ENCODE data around the gene PTPRZ1. TPM values are rescaled to one million over a fixed set of nuclear protein-coding genes. Genes with fewer than 3 reads are reported as not detected.

PTPRZ1 gene
- polyA plus RNA-seq, result not detected

DNA sequence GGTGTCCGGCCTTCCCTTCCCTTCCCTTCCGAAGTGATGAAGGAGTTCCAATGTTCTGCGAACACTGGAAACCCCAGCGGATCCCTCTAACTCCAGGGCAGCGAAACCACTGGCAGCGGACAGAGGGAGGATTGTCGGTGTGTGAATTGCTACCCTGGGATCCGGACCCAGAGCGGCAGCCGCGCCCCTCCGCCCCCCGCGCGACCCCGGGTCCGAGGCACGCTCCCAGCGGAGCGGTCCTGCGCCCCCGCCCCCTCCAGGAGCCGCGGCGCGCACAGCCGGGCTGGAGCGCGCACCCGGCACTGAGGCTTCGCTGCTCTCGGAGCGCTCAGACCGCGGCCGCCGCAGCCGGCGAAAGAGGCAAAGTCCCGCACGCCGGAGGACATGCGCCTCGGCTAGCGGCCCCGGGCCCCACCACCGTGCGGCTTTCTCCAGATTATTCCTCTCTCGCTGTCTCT lies at the start of gene PTPRZ1:
Gene PTPRZ1, plus strand, starts transcription at position 331 of the 458 bp plus-strand sequence. CDS start 339 bp downstream, outside the sequence.
- peaks cover 2 to 17% (median 9%) of the 10 kb centered on the region in 3 donors for H3K4me1 Mint-ChIP-seq

DNA sequence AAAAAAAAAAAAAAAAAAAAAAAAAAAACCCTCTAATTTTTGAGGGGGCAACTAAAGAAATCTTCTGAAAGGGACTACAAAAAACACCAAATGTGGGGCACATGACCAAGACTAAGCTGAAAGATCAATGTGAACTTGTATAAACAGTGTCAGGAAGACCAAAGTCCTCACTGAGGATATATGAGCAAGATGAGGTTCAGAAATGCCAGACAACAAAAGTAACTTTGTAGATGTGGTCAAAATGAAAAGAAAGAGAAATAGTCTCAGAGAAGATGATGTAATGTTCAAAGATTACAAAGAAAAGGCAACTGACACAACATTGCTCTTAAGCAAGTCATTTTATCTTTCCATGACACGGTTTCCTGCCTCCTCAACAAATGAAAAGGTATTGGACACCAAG lies 48.7 kb upstream of the PTPRZ1 start:
- H3K9me3 Mint-ChIP-seq, result no peaks in the 10 kb centered on the region
- no peak overlapping the region for H3K4me3 Mint-ChIP-seq
- no peak overlapping the region for H3K27ac Mint-ChIP-seq
- H3K4me1 Mint-ChIP-seq, result no peaks in the 10 kb centered on the region
- H3K36me3 Mint-ChIP-seq, result no peaks in the 10 kb centered on the region
- no peaks in the 10 kb centered on the region for H3K27me3 Mint-ChIP-seq

More for the DNA sequence above, at the start of gene PTPRZ1:
- peaks cover 0 to 6% (median 0%) of the 10 kb centered on the region in 3 donors for H3K9me3 Mint-ChIP-seq
- peaks cover 20% of the 10 kb centered on the region for H3K27me3 Mint-ChIP-seq
- H3K4me3 Mint-ChIP-seq, result peak within 1 kb of the TSS in 3 of 4 donors; percentile 47 to 77 (median 64)
- H3K36me3 Mint-ChIP-seq, result peaks cover 2% of the 10 kb centered on the region
- peak within 1 kb of the TSS in 1 of 3 donors; percentile 67 for H3K27ac Mint-ChIP-seq

DNA sequence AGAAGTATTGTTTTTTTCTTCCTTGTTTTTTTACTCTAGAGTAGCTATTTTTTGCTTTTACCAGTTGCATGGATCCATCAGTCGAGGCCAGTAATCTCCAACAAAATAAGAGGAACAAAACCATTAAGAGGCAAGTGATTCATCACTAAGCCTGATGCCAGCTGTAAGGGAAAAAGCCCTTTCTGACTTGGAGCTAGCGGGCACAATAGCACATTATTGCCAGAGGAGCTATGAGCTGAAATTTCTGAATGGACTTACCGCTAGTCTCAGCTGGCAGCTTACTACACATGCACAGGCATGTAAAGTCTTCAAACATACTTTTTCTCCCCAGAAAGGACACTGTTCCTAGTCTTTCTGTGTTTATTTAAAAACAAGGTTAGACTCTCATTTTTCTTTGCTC lies 41.6 kb upstream of the PTPRZ1 start:
- Mint-ChIP-seq H3K27me3 (no peaks in the 10 kb centered on the region), H3K9me3 (no peaks in the 10 kb centered on the region), H3K27ac (no peak overlapping the region), H3K36me3 (no peaks in the 10 kb centered on the region), H3K4me1 (no peaks in the 10 kb centered on the region), H3K4me3 (no peak overlapping the region)

DNA sequence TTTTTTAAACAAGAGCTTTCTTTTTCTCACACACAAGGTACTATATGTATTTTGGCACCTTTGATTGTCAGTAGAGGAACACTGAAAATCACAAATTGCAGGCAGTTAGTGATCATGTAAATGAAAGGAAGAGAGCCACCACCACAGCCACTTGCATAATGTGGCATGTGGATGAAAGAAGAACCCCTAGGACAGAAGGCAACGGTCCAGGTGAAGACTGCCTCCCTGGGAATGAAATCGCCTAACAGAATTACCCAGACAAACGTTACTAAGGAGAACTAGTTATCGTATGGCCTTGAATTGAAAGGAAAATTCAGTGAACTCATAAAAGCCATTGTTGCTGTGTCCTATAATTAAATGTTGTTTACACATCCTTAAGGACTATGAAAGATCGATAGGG lies 41.2 kb upstream of the PTPRZ1 start:
- H3K27me3 Mint-ChIP-seq, result no peaks in the 10 kb centered on the region
- H3K36me3 Mint-ChIP-seq, result no peaks in the 10 kb centered on the region
- no peaks in the 10 kb centered on the region for H3K4me1 Mint-ChIP-seq
- H3K4me3 Mint-ChIP-seq, result no peak overlapping the region
- no peaks in the 10 kb centered on the region for H3K9me3 Mint-ChIP-seq
- H3K27ac Mint-ChIP-seq, result no peak overlapping the region

DNA sequence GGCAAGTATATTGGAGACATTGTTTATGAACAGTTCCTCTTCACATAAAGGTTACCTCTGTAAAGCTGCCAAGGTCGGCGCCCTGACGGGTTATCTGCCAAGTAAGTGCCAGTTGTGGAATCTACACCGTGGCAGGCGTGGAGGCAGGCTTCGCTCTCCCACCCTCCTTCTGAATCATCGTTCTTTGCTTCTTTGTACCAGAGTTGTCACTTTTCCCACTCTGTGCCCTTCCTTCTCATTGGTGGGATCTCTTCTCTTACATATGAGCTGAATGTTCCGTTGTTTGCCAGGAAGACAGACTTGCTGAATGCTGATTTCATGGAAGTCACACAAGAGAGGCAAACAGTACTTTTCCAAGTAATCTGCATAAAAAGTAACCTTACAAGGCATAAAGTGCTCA lies 40.6 kb upstream of the PTPRZ1 start:
- no peaks in the 10 kb centered on the region for H3K36me3 Mint-ChIP-seq
- H3K9me3 Mint-ChIP-seq, result no peaks in the 10 kb centered on the region
- H3K27ac Mint-ChIP-seq, result no peak overlapping the region

DNA sequence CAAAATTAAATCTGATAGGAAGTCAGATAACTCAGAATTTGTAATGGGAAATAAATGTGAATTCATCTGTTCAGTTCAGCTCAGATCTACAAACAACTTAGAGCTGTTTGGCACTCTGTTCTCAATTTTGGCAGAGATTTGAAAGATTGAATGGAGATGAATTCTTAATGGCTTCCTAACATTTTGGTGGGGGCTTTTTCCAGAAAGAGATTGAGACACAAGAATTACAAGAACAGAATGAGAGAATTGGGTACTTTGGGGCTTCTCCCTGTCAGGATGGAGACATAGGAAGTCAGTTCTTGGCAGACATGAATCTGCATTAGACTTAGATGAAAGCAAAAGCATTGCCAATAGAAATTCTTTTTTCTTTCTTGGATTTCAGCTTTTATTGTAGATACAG lies 39.0 kb upstream of the PTPRZ1 start:
- Mint-ChIP-seq H3K36me3 (no peaks in the 10 kb centered on the region), H3K27me3 (no peaks in the 10 kb centered on the region), H3K4me1 (no peaks in the 10 kb centered on the region), H3K4me3 (no peak overlapping the region), H3K27ac (no peak overlapping the region), H3K9me3 (no peaks in the 10 kb centered on the region)

More for the DNA sequence above, 40.6 kb upstream of the PTPRZ1 start:
- no peak overlapping the region for H3K4me3 Mint-ChIP-seq
- H3K4me1 Mint-ChIP-seq, result no peaks in the 10 kb centered on the region
- no peaks in the 10 kb centered on the region for H3K27me3 Mint-ChIP-seq

DNA sequence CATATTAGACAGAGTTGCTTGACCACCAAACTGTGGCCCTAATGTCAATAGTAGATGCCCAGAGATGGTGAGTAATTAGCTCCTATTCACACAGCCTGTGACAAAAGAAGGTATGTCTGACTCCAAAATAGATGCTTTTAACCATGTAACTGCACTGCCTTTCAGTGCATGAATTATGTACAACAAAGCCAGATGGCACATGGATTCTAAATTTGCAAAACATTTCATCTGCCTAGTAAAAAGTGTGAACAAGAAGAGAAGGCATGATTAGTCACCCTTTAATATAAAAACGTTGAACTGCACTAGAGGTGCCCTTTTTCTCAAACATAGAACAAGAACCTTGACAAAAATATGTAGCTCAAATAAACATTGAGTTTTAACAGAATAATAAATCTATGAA lies 35.5 kb upstream of the PTPRZ1 start:
- H3K4me1 Mint-ChIP-seq, result no peaks in the 10 kb centered on the region
- H3K4me3 Mint-ChIP-seq, result no peak overlapping the region
- H3K9me3 Mint-ChIP-seq, result no peaks in the 10 kb centered on the region
- H3K27ac Mint-ChIP-seq, result no peak overlapping the region
- H3K27me3 Mint-ChIP-seq, result no peaks in the 10 kb centered on the region
- H3K36me3 Mint-ChIP-seq, result no peaks in the 10 kb centered on the region

DNA sequence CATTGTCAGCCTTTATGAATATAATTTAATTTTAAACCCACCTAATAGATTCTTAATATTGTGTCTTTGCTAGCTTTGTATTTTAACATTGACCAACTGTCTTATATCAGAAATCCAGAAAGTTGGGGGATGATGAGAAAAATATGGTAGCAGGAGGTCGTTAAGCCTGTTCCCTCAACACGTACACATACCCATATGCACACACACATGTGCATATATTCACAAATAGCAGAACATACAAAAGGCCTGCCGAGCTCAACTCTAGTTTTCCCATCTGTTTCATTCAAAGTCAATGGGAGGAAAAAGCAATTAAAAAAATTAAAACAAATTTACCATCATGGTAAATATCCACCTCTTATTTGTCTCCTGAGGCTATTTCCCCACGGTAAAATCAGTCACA lies 25.9 kb upstream of the PTPRZ1 start:
- Mint-ChIP-seq H3K4me1 (no peaks in the 10 kb centered on the region), H3K9me3 (peaks cover 0 to 4% (median 0%) of the 10 kb centered on the region in 3 donors), H3K27me3 (no peaks in the 10 kb centered on the region), H3K4me3 (no peak overlapping the region), H3K27ac (no peak overlapping the region), H3K36me3 (no peaks in the 10 kb centered on the region)

DNA sequence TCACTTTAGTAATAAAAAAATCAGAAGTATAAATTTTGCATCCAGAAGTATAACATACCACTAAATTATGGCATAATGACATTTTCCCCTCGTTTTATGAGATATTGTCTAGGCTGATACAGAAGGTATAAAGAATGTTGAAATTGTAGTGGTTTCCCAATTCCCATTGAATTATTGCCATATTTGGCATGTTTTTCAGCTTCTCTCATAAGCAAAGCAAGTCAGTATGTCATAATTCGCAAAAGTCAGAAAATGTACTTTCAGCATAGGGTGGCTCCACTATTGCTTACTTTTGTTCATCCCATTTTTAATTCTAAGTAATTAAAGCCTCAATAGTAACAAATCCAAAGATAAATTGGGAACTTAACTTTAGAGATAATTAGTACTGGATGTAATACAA lies 19.7 kb upstream of the PTPRZ1 start:
- no peaks in the 10 kb centered on the region for H3K36me3 Mint-ChIP-seq
- no peak overlapping the region for H3K4me3 Mint-ChIP-seq
- H3K9me3 Mint-ChIP-seq, result peaks cover 0 to 2% (median 0%) of the 10 kb centered on the region in 3 donors
- no peak overlapping the region for H3K27ac Mint-ChIP-seq
- H3K27me3 Mint-ChIP-seq, result no peaks in the 10 kb centered on the region
- H3K4me1 Mint-ChIP-seq, result no peaks in the 10 kb centered on the region

DNA sequence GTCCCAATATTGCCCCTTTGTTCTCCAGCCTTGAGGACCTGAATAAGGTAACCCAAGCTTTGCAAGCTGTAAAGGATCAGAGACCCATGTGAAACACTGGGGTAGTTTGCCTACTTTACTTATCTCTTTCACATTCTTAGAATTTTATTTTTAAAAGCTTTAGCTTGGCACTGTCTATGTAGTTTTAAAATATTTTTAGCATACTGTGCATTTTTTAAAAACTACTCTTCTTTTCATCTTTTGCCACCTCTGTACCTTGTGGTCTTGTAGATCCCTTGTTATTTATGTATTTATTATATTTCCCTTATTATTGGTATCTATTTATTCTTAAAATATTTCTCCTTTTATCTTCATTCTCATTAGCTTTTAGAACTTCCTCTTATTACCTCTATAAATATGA lies 12.0 kb upstream of the PTPRZ1 start:
- Mint-ChIP-seq H3K4me1 (peaks cover 0 to 2% (median 0%) of the 10 kb centered on the region in 3 donors), H3K9me3 (peaks cover 0 to 3% (median 3%) of the 10 kb centered on the region in 3 donors), H3K27ac (no peak overlapping the region), H3K4me3 (no peak overlapping the region), H3K27me3 (no peaks in the 10 kb centered on the region), H3K36me3 (no peaks in the 10 kb centered on the region)

DNA sequence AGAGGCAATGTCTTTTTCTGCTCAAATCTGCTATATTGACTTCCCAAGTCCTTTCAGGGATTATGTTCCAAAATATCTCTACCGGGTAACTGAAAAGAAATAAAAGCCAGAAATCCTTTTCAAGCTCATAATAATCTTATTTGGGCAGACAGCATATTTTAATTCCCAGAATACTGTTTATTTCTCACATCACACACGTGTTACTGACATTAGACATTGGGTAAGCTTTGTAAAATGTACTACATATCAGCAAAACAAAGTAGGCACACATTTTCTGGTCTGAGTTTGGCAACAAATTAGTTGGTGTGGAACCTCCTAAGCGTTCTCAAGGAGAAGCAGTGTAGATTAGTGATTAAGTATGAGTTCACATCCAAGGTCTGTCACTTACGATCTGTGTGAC lies 10.4 kb upstream of the PTPRZ1 start:
- no peaks in the 10 kb centered on the region for H3K27me3 Mint-ChIP-seq
- H3K27ac Mint-ChIP-seq, result no peak overlapping the region
- no peak overlapping the region for H3K4me3 Mint-ChIP-seq
- H3K4me1 Mint-ChIP-seq, result peaks cover 0 to 2% (median 0%) of the 10 kb centered on the region in 3 donors
- peaks cover 3 to 5% (median 3%) of the 10 kb centered on the region in 3 donors for H3K9me3 Mint-ChIP-seq
- no peaks in the 10 kb centered on the region for H3K36me3 Mint-ChIP-seq

DNA sequence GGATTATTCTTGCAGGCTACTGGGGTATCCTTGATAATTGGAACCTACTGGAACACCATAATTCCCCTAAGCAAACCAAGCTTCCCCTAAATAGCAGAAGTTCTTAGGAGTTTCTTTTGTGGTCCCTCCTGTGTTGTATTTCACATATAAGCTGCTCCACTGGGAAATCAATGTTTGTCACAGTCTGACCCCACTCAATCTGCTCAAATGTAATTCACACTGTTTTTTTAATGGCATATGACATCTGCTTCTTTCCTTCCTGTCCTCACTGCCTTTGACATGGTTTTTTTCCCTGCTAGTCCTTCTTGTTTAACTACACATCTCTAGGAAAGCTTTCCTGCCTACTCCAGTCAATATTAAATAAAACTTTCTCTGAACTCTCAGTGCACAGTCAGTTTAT lies 1.8 kb upstream of the PTPRZ1 start:
- H3K4me1 Mint-ChIP-seq, result peaks cover 2 to 17% (median 9%) of the 10 kb centered on the region in 3 donors
- peaks cover 2% of the 10 kb centered on the region for H3K36me3 Mint-ChIP-seq
- H3K4me3 Mint-ChIP-seq, result no peak overlapping the region
- no peak overlapping the region for H3K27ac Mint-ChIP-seq
- peaks cover 20% of the 10 kb centered on the region for H3K27me3 Mint-ChIP-seq
- H3K9me3 Mint-ChIP-seq, result peaks cover 0 to 6% (median 4%) of the 10 kb centered on the region in 3 donors

DNA sequence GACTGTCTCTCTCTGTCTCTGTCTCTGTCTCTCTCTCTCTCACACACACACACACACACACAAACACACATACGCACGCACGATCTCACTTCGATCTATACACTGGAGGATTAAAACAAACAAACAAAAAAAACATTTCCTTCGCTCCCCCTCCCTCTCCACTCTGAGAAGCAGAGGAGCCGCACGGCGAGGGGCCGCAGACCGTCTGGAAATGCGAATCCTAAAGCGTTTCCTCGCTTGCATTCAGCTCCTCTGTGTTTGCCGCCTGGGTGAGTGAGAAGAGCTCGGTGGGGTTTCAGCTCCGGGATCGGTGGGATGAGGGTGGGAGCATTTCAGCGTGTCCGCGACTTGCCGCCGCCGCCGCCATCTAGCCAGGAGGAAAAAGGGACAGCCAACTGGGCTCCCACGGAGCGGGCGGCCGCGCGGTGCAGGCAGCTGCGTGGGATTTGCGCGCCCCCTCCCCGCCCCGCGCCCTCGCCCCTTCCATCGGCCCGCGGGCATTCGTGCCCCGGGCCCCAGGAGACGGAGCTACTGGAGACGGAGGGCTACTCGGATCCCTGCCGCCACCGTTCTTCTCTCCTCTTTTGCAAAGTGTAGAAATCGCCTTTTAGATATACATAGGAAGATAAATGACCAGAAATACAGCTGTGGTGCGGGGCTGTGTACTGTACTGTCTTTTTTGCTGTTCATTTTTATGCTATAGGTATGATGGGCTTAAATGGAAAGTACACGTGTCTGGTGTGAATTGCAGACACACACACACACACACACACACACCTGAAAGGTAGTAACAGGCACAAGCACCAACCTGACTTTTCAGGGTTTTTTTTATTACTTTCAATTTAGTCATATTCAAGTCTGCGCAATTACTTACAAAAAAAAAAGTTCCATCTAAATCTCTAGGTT lies 581 bp downstream of the PTPRZ1 start:
- Mint-ChIP-seq H3K9me3 (peaks cover 0 to 6% (median 0%) of the 10 kb centered on the region in 3 donors), H3K4me1 (peaks cover 2 to 17% (median 9%) of the 10 kb centered on the region in 3 donors), H3K36me3 (peaks cover 2% of the 10 kb centered on the region), H3K27me3 (peaks cover 20% of the 10 kb centered on the region), H3K4me3 (peak overlapping the region in 2 of 4 donors; percentile 64 to 77), H3K27ac (peak overlapping the region in 1 of 3 donors; percentile 67)

DNA sequence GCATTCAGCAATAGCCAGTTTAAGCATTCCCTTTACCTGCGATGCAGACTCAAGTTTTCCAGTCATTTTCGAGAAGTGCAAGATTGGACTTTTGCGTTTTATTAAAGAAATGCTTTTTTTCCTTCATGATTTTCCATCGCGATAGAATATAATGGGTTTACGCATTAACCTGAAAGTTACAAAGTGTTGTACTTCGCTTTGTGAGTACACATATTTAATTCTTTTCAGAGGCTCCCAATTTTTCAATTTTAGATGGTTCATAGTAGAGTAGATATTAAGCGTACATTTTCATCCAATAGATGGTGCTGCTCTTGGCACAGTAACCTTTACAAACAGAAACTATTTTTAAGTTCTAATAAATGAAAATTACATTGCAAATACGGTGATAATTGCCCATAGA lies 1.3 kb downstream of the PTPRZ1 start:
- peaks cover 2% of the 10 kb centered on the region for H3K36me3 Mint-ChIP-seq
- peaks cover 2 to 17% (median 9%) of the 10 kb centered on the region in 3 donors for H3K4me1 Mint-ChIP-seq
- H3K9me3 Mint-ChIP-seq, result peaks cover 0 to 6% (median 0%) of the 10 kb centered on the region in 3 donors
- no peak overlapping the region for H3K4me3 Mint-ChIP-seq
- H3K27ac Mint-ChIP-seq, result no peak overlapping the region
- peaks cover 20% of the 10 kb centered on the region for H3K27me3 Mint-ChIP-seq

DNA sequence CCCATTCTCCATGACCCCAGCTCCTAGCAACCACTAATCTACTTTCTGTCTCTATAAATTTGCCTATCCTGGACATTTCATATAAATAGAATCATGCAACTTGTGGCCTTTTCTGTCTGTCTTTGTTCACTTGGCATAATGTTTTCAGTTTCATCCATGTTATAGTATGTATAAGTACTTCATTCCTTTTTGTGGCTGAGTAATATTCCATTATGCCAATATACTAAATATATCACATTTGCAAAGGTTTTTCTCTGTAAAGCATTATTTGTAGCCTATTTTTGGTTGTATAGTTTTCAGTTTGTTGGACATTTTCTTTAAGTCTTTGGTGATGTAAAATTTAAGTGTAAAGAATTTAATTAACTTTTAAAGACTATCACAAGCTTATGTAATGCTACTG lies 2.2 kb downstream of the PTPRZ1 start:
- H3K4me1 Mint-ChIP-seq, result peaks cover 2 to 17% (median 9%) of the 10 kb centered on the region in 3 donors
- peaks cover 0 to 6% (median 0%) of the 10 kb centered on the region in 3 donors for H3K9me3 Mint-ChIP-seq
- peaks cover 20% of the 10 kb centered on the region for H3K27me3 Mint-ChIP-seq
- no peak overlapping the region for H3K27ac Mint-ChIP-seq
- H3K36me3 Mint-ChIP-seq, result peaks cover 2% of the 10 kb centered on the region
- no peak overlapping the region for H3K4me3 Mint-ChIP-seq

Measured in IgD-negative memory B cell (primary cell).